Measurements from ENCODE around the gene EFNA5.

DNA sequence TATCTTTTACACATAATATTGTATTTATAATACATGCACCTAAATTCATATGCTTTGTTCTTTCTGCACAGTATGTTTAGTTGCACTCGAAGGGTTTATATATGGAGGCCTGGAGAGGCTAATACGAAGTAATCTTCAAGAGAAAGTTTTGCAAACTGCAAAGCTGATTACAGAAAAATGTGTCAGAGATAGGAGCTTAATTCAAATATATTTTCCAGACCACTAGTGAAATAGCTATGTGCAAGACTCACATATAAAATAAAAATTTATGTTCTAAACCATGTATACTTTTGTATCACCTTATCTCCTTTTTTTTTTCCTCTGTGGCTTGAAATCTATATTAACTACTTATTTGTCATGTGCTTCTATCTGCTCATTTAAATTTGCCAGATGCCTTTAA lies 313.8 kb downstream of the EFNA5 start:
- TF ChIP-seq, protein P1, sequence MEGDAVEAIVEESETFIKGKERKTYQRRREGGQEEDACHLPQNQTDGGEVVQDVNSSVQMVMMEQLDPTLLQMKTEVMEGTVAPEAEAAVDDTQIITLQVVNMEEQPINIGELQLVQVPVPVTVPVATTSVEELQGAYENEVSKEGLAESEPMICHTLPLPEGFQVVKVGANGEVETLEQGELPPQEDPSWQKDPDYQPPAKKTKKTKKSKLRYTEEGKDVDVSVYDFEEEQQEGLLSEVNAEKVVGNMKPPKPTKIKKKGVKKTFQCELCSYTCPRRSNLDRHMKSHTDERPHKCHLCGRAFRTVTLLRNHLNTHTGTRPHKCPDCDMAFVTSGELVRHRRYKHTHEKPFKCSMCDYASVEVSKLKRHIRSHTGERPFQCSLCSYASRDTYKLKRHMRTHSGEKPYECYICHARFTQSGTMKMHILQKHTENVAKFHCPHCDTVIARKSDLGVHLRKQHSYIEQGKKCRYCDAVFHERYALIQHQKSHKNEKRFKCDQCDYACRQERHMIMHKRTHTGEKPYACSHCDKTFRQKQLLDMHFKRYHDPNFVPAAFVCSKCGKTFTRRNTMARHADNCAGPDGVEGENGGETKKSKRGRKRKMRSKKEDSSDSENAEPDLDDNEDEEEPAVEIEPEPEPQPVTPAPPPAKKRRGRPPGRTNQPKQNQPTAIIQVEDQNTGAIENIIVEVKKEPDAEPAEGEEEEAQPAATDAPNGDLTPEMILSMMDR (IDR thresholded peaks at IDR 0.05), result no peak
- no peak for TF ChIP-seq POLR2A (IDR thresholded peaks at IDR 0.05)
- TF ChIP-seq POLR2AphosphoS5 (IDR thresholded peaks at IDR 0.05), result no peak
- no peak for TF ChIP-seq EP300 (IDR thresholded peaks at IDR 0.05)
